Activated naive CD4-positive, alpha-beta T cell treated with anti-CD3 and anti-CD28 coated beads, Interleukin-2, amount 10 ng/mL, durations not matched to agents 7 days and 5 days (primary cell): ENCODE data around the gene LIPI.
"Not testable (repeated sequence)": the region's sequence is repeated elsewhere in the genome, so short reads cannot be mapped to it uniquely, and the experiment has no call there.

Experiments used
- CTCF ChIA-PET: fragments of 350-600 bp; sonication (Branson Sonifier 250); formaldehyde crosslinking; loops from one replicate; lab custom pipeline; 2021; ENCODE audit warnings: antibody characterized with exemption; lab: Charles Lee
- DNase-seq: peaks from one replicate; pipeline ENCODE4 v3.0.0-alpha.2; 2020
- H3K27ac Mint-ChIP-seq: one replicate; pipeline ENCODE4 v1.8.0; 2021; ENCODE audit warnings: mild to moderate bottlenecking, moderate library complexity, mixed read lengths
- H3K27me3 Mint-ChIP-seq: one replicate; pipeline ENCODE4 v1.8.0; 2021; ENCODE audit warnings: mild to moderate bottlenecking, mixed read lengths
- H3K36me3 Mint-ChIP-seq: one replicate; pipeline ENCODE4 v1.8.0; 2021; ENCODE audit warnings: mixed read lengths
- H3K4me1 Mint-ChIP-seq: one replicate; pipeline ENCODE4 v1.8.0; 2021; ENCODE audit warnings: mixed read lengths
- H3K4me3 Mint-ChIP-seq: one replicate; pipeline ENCODE4 v1.8.0; 2021; ENCODE audit warnings: mild to moderate bottlenecking, moderate library complexity, mixed read lengths
- H3K9me3 Mint-ChIP-seq: one replicate; pipeline ENCODE4 v1.8.0; 2021; ENCODE audit warnings: mixed read lengths

Gene LIPI

GRCh38 chr21:14097881-14098499, 112.8 kb downstream of the LIPI start:
- CTCF ChIA-PET: no interaction called here
- no peaks in the 10 kb centered on the region for H3K4me1 Mint-ChIP-seq
- no peak for DNase-seq
- H3K4me3 Mint-ChIP-seq: no peak overlapping the region
- H3K27ac Mint-ChIP-seq: no peak overlapping the region
- no peaks in the 10 kb centered on the region for H3K9me3 Mint-ChIP-seq
- peaks cover 6% of the 10 kb centered on the region for H3K36me3 Mint-ChIP-seq
- H3K27me3 Mint-ChIP-seq: no peaks in the 10 kb centered on the region

- Mint-ChIP-seq H3K27me3 (no peaks in the 10 kb centered on the region), H3K36me3 (peaks cover 15% of the 10 kb centered on the region), H3K27ac (no peak overlapping the region), H3K4me1 (peaks cover under 1% of the 10 kb centered on the region), H3K4me3 (no peak overlapping the region), H3K9me3 (no peaks in the 10 kb centered on the region)
- DNase-seq: no peak
- CTCF ChIA-PET: no interaction called here
These were observed 114.2 kb downstream of the LIPI start for GRCh38 chr21:14096577-14096976.

- Mint-ChIP-seq H3K36me3 (peaks cover 15% of the 10 kb centered on the region), H3K4me3 (no peak overlapping the region), H3K27me3 (no peaks in the 10 kb centered on the region), H3K4me1 (peaks cover 4% of the 10 kb centered on the region), H3K9me3 (no peaks in the 10 kb centered on the region), H3K27ac (no peak overlapping the region)
- CTCF ChIA-PET: no interaction called here
- DNase-seq: no peak
These were observed 114.6 kb downstream of the LIPI start for GRCh38 chr21:14096172-14096571.

GRCh38 chr21:14095056-14095455, 115.7 kb downstream of the LIPI start:
- no peaks in the 10 kb centered on the region for H3K27me3 Mint-ChIP-seq
- no peaks in the 10 kb centered on the region for H3K9me3 Mint-ChIP-seq
- no peak overlapping the region for H3K27ac Mint-ChIP-seq
- peaks cover 15% of the 10 kb centered on the region for H3K36me3 Mint-ChIP-seq
- peaks cover 4% of the 10 kb centered on the region for H3K4me1 Mint-ChIP-seq
- H3K4me3 Mint-ChIP-seq: no peak overlapping the region
- CTCF ChIA-PET: no interaction called here
- no peak for DNase-seq

- no peak for DNase-seq
- Mint-ChIP-seq H3K4me1 (peaks cover 4% of the 10 kb centered on the region), H3K27me3 (no peaks in the 10 kb centered on the region), H3K36me3 (peaks cover 14% of the 10 kb centered on the region), H3K9me3 (no peaks in the 10 kb centered on the region), H3K27ac (no peak overlapping the region), H3K4me3 (no peak overlapping the region)
- CTCF ChIA-PET: interaction anchor here (1.2 kb wide), 1 partner anchor 10 kb away, joined by 5 read pairs; no protein-coding TSS in a partner anchor
These were observed 117.8 kb downstream of the LIPI start for GRCh38 chr21:14092834-14093560.

GRCh38 chr21:14090184-14090583, 120.6 kb downstream of the LIPI start:
- H3K27ac Mint-ChIP-seq, H3K4me3 Mint-ChIP-seq, H3K27me3 Mint-ChIP-seq, CTCF ChIA-PET, H3K9me3 Mint-ChIP-seq, H3K4me1 Mint-ChIP-seq, DNase-seq: not testable (repeated sequence)
- peaks cover 15% of the 10 kb centered on the region for H3K36me3 Mint-ChIP-seq

- H3K27me3 Mint-ChIP-seq: no peaks in the 10 kb centered on the region
- H3K9me3 Mint-ChIP-seq: peaks cover under 1% of the 10 kb centered on the region
- CTCF ChIA-PET: no interaction called here
- no peak overlapping the region for H3K27ac Mint-ChIP-seq
- DNase-seq: no peak
- peaks cover 16% of the 10 kb centered on the region for H3K36me3 Mint-ChIP-seq
- H3K4me3 Mint-ChIP-seq: no peak overlapping the region
- H3K4me1 Mint-ChIP-seq: peaks cover 4% of the 10 kb centered on the region
These were observed 122.4 kb downstream of the LIPI start for GRCh38 chr21:14088391-14088790.

- Mint-ChIP-seq H3K4me1 (peaks cover 2% of the 10 kb centered on the region), H3K9me3 (peaks cover 5% of the 10 kb centered on the region), H3K27me3 (no peaks in the 10 kb centered on the region), H3K36me3 (peaks cover 9% of the 10 kb centered on the region), H3K27ac (no peak overlapping the region), H3K4me3 (no peak overlapping the region)
- CTCF ChIA-PET: no interaction called here
- no peak for DNase-seq
These were observed 124.2 kb downstream of the LIPI start for GRCh38 chr21:14086553-14086952.

GRCh38 chr21:14084701-14085100, 126.1 kb downstream of the LIPI start:
- H3K9me3 Mint-ChIP-seq: peaks cover 9% of the 10 kb centered on the region
- CTCF ChIA-PET: no interaction called here
- peaks cover 9% of the 10 kb centered on the region for H3K36me3 Mint-ChIP-seq
- H3K4me3 Mint-ChIP-seq: no peak overlapping the region
- H3K4me1 Mint-ChIP-seq: no peaks in the 10 kb centered on the region
- H3K27ac Mint-ChIP-seq: no peak overlapping the region
- DNase-seq: no peak
- H3K27me3 Mint-ChIP-seq: no peaks in the 10 kb centered on the region

- CTCF ChIA-PET: no interaction called here
- Mint-ChIP-seq H3K36me3 (peaks cover 8% of the 10 kb centered on the region), H3K9me3 (peaks cover 9% of the 10 kb centered on the region), H3K4me3 (no peak overlapping the region), H3K27ac (no peak overlapping the region), H3K4me1 (no peaks in the 10 kb centered on the region), H3K27me3 (no peaks in the 10 kb centered on the region)
- no peak for DNase-seq
These were observed 126.7 kb downstream of the LIPI start for GRCh38 chr21:14084068-14084501.

- H3K9me3 Mint-ChIP-seq: peaks cover 26% of the 10 kb centered on the region
- CTCF ChIA-PET: no interaction called here
- no peak overlapping the region for H3K27ac Mint-ChIP-seq
- H3K4me1 Mint-ChIP-seq: no peaks in the 10 kb centered on the region
- H3K4me3 Mint-ChIP-seq: no peak overlapping the region
- DNase-seq: no peak
- peaks cover 8% of the 10 kb centered on the region for H3K36me3 Mint-ChIP-seq
- no peaks in the 10 kb centered on the region for H3K27me3 Mint-ChIP-seq
These were observed 130.0 kb downstream of the LIPI start for GRCh38 chr21:14080764-14081096.

- H3K27me3 Mint-ChIP-seq: no peaks in the 10 kb centered on the region
- H3K4me3 Mint-ChIP-seq: no peak overlapping the region
- H3K36me3 Mint-ChIP-seq: peaks cover 8% of the 10 kb centered on the region
- H3K27ac Mint-ChIP-seq: no peak overlapping the region
- DNase-seq: no peak
- CTCF ChIA-PET: no interaction called here
- peaks cover 30% of the 10 kb centered on the region for H3K9me3 Mint-ChIP-seq
- H3K4me1 Mint-ChIP-seq: no peaks in the 10 kb centered on the region
These were observed 130.6 kb downstream of the LIPI start for GRCh38 chr21:14080040-14080763.

GRCh38 chr21:14078746-14079375, 131.9 kb downstream of the LIPI start:
- CTCF ChIA-PET: no interaction called here
- H3K9me3 Mint-ChIP-seq: peaks cover 42% of the 10 kb centered on the region
- no peaks in the 10 kb centered on the region for H3K27me3 Mint-ChIP-seq
- H3K4me3 Mint-ChIP-seq: no peak overlapping the region
- peaks cover 8% of the 10 kb centered on the region for H3K36me3 Mint-ChIP-seq
- no peaks in the 10 kb centered on the region for H3K4me1 Mint-ChIP-seq
- H3K27ac Mint-ChIP-seq: no peak overlapping the region
- DNase-seq: no peak

- Mint-ChIP-seq H3K9me3 (peaks cover 37% of the 10 kb centered on the region), H3K36me3 (peaks cover 4% of the 10 kb centered on the region), H3K4me3 (no peak overlapping the region), H3K27ac (no peak overlapping the region), H3K27me3 (no peaks in the 10 kb centered on the region), H3K4me1 (no peaks in the 10 kb centered on the region)
- CTCF ChIA-PET: no interaction called here
- DNase-seq: no peak
These were observed 134.5 kb downstream of the LIPI start for GRCh38 chr21:14076143-14076806.
